CD4-positive, CD25-positive, alpha-beta regulatory T cell (primary cell): Measurements from ENCODE around the gene LRRC49. TPM values are rescaled to one million over a fixed set of nuclear protein-coding genes. Genes with fewer than 3 reads are reported as not detected.

Source experiments
- ATAC-seq, 2 donors: fragments of 150-1000 bp; cut with Tn5 transposase; one replicate each; pipeline ENCODE4 v1.10.0; 2021; ENCODE audit warnings: low read depth in 2 of 2, moderate number of reproducible peaks in 2 of 2, moderate library complexity in 1 of 2
- DNase-seq, 3 donors: peaks; one replicate each; pipeline versions ENCODE4 v3.0.0 to v3.0.0-alpha.2; 2012 to 2022; ENCODE audit warnings: mixed read lengths in 1 of 3
- H3K27ac ChIP-seq: one replicate; pipeline ENCODE4 v1.7.0; 2013; ENCODE audit warnings: mild to moderate bottlenecking, low read length; ENCODE audit not compliant: insufficient read depth, poor library complexity, severe bottlenecking
- H3K27me3 ChIP-seq: one replicate; pipeline ENCODE4 v1.7.0; 2013; ENCODE audit warnings: low read length; ENCODE audit not compliant: control insufficient read depth, insufficient read depth
- H3K36me3 ChIP-seq: one replicate; pipeline ENCODE4 v1.7.0; 2013; ENCODE audit warnings: mild to moderate bottlenecking, low read length, moderate library complexity; ENCODE audit not compliant: control insufficient read depth, insufficient read depth
- H3K4me1 ChIP-seq: 2 replicates; pipeline ENCODE4 v1.7.0; 2013; ENCODE audit warnings: mild to moderate bottlenecking, low read length; ENCODE audit not compliant: insufficient read depth, control insufficient read depth, poor library complexity, severe bottlenecking
- H3K4me3 ChIP-seq: one replicate; pipeline ENCODE4 v1.7.0; 2013; ENCODE audit warnings: low read depth, mild to moderate bottlenecking, low read length, moderate library complexity
- H3K9me3 ChIP-seq, 2 experiments: 1 replicate in 1 of 2; 2 replicates in 1 of 2; pipeline ENCODE4 v1.7.0; 2013; ENCODE audit warnings: low read length in 2 of 2, mild to moderate bottlenecking in 1 of 2, moderate library complexity in 1 of 2; ENCODE audit not compliant: control insufficient read depth in 2 of 2
- H3K27ac Mint-ChIP-seq, 3 donors: one replicate each; pipeline ENCODE4 v1.8.0; 2020 to 2022; ENCODE audit warnings: mild to moderate bottlenecking in 3 of 3, mixed read lengths in 3 of 3, moderate library complexity in 2 of 3
- H3K27me3 Mint-ChIP-seq: one replicate; pipeline ENCODE4 v1.8.0; 2022; ENCODE audit warnings: mild to moderate bottlenecking, mixed read lengths
- H3K36me3 Mint-ChIP-seq: one replicate; pipeline ENCODE4 v1.8.0; 2020; ENCODE audit warnings: mixed read lengths
- H3K4me1 Mint-ChIP-seq, 4 donors: one replicate each; pipeline ENCODE4 v1.8.0; 2020 to 2022; ENCODE audit warnings: mixed read lengths in 4 of 4, mild to moderate bottlenecking in 1 of 4
- H3K4me3 Mint-ChIP-seq, 4 donors: one replicate each; pipeline ENCODE4 v1.8.0; 2020 to 2022; ENCODE audit warnings: mild to moderate bottlenecking in 4 of 4, mixed read lengths in 4 of 4, moderate library complexity in 3 of 4
- H3K9me3 Mint-ChIP-seq, 7 donors: one replicate each; pipeline ENCODE4 v1.8.0; 2020 to 2022; ENCODE audit warnings: mixed read lengths in 7 of 7, mild to moderate bottlenecking in 3 of 7, moderate library complexity in 2 of 7
- polyA plus RNA-seq, 4 donors: library from polyadenylated mRNA; unstranded; fragments of 300-500 nt; fragmentation: Illumina TruSeq; gene quantifications; one replicate each; pipeline ENCODE4 v1.2.3, GENCODE V29; 2021
- total RNA-seq: library from RNA; stranded (reverse); gene quantifications from one replicate; pipeline ENCODE4 v1.2.3, GENCODE V29; 2022

The LRRC49 gene
- total and polyA plus RNA-seq, 5 donors from 2014 or later, result 0.34 TPM; not detected in 4

GRCh38 chr15:71060983-71061382 lies 168.4 kb downstream of the LRRC49 start:
- no peak overlapping the region for H3K4me3 ChIP-seq
- no peaks in the 10 kb centered on the region for H3K27me3 ChIP-seq
- peaks cover 15% of the 10 kb centered on the region for H3K27me3 Mint-ChIP-seq
- no peaks in the 10 kb centered on the region for H3K36me3 ChIP-seq
- H3K4me1 Mint-ChIP-seq, result no peaks in the 10 kb centered on the region
- no peaks in the 10 kb centered on the region for H3K4me1 ChIP-seq
- ATAC-seq (no peak), DNase-seq (no peak)
- peaks cover 0 to 6% of the 10 kb centered on the region in 2 experiments for H3K9me3 ChIP-seq
- H3K9me3 Mint-ChIP-seq, result peaks cover 0 to 5% (median 2%) of the 10 kb centered on the region in 7 donors
- H3K27ac Mint-ChIP-seq, result no peak overlapping the region
- no peak overlapping the region for H3K4me3 Mint-ChIP-seq
- no peaks in the 10 kb centered on the region for H3K36me3 Mint-ChIP-seq
- H3K27ac ChIP-seq, result no peak overlapping the region

GRCh38 chr15:71066983-71067382 lies 174.4 kb downstream of the LRRC49 start:
- Mint-ChIP-seq H3K36me3 (no peaks in the 10 kb centered on the region), H3K27me3 (peaks cover 6% of the 10 kb centered on the region), H3K27ac (no peak overlapping the region), H3K9me3 (peaks cover 0 to 6% (median 0%) of the 10 kb centered on the region in 7 donors), H3K4me1 (no peaks in the 10 kb centered on the region), H3K4me3 (no peak overlapping the region)
- Histone ChIP-seq H3K27ac (no peak overlapping the region), H3K4me1 (no peaks in the 10 kb centered on the region), H3K36me3 (no peaks in the 10 kb centered on the region), H3K4me3 (no peak overlapping the region), H3K9me3 (no peaks in the 10 kb centered on the region), H3K27me3 (peaks cover 5% of the 10 kb centered on the region)
- DNase-seq, result no peak
- no peak for ATAC-seq

- Histone ChIP-seq H3K27me3 (peaks cover 5% of the 10 kb centered on the region), H3K4me3 (no peak overlapping the region), H3K27ac (no peak overlapping the region), H3K36me3 (no peaks in the 10 kb centered on the region), H3K9me3 (no peaks in the 10 kb centered on the region), H3K4me1 (no peaks in the 10 kb centered on the region)
- ATAC-seq (no peak), DNase-seq (no peak)
- Mint-ChIP-seq H3K4me3 (no peak overlapping the region), H3K9me3 (peaks cover 0 to 6% (median 0%) of the 10 kb centered on the region in 7 donors), H3K27ac (no peak overlapping the region), H3K4me1 (no peaks in the 10 kb centered on the region), H3K36me3 (no peaks in the 10 kb centered on the region), H3K27me3 (no peaks in the 10 kb centered on the region)
Measured at GRCh38 chr15:71069693-71070092, 177.1 kb downstream of the LRRC49 start.

GRCh38 chr15:71071529-71071928 lies 178.9 kb downstream of the LRRC49 start:
- Mint-ChIP-seq H3K4me3 (no peak overlapping the region), H3K27me3 (no peaks in the 10 kb centered on the region), H3K27ac (no peak overlapping the region)

GRCh38 chr15:71072423-71072822 lies 179.8 kb downstream of the LRRC49 start:
- H3K36me3 ChIP-seq, result no peaks in the 10 kb centered on the region
- H3K4me3 Mint-ChIP-seq, result no peak overlapping the region
- no peaks in the 10 kb centered on the region for H3K27me3 Mint-ChIP-seq
- no peaks in the 10 kb centered on the region for H3K9me3 ChIP-seq
- no peak overlapping the region for H3K27ac ChIP-seq
- no peak overlapping the region for H3K27ac Mint-ChIP-seq
- no peaks in the 10 kb centered on the region for H3K4me1 Mint-ChIP-seq
- H3K9me3 Mint-ChIP-seq, result peaks cover 0 to 6% (median 0%) of the 10 kb centered on the region in 7 donors
- H3K27me3 ChIP-seq, result peaks cover 3% of the 10 kb centered on the region
- no peak overlapping the region for H3K4me3 ChIP-seq
- ATAC-seq (no peak), DNase-seq (no peak)
- no peaks in the 10 kb centered on the region for H3K4me1 ChIP-seq
- no peaks in the 10 kb centered on the region for H3K36me3 Mint-ChIP-seq

More at GRCh38 chr15:71071529-71071928, 178.9 kb downstream of the LRRC49 start:
- Histone ChIP-seq H3K36me3 (no peaks in the 10 kb centered on the region), H3K4me1 (no peaks in the 10 kb centered on the region), H3K27me3 (peaks cover 5% of the 10 kb centered on the region), H3K27ac (no peak overlapping the region), H3K9me3 (no peaks in the 10 kb centered on the region), H3K4me3 (no peak overlapping the region)
- DNase-seq, result no peak
- no peaks in the 10 kb centered on the region for H3K4me1 Mint-ChIP-seq
- H3K9me3 Mint-ChIP-seq, result peaks cover 0 to 6% (median 0%) of the 10 kb centered on the region in 7 donors
- no peak for ATAC-seq
- H3K36me3 Mint-ChIP-seq, result no peaks in the 10 kb centered on the region

GRCh38 chr15:71078506-71079207 lies 186.0 kb downstream of the LRRC49 start:
- no peak overlapping the region for H3K27ac Mint-ChIP-seq
- DNase-seq, result no peak
- H3K4me1 Mint-ChIP-seq, result no peaks in the 10 kb centered on the region
- Histone ChIP-seq H3K27me3 (no peaks in the 10 kb centered on the region), H3K4me1 (no peaks in the 10 kb centered on the region), H3K36me3 (no peaks in the 10 kb centered on the region), H3K4me3 (no peak overlapping the region), H3K9me3 (no peaks in the 10 kb centered on the region), H3K27ac (no peak overlapping the region)
- peaks cover 0 to 7% (median 2%) of the 10 kb centered on the region in 7 donors for H3K9me3 Mint-ChIP-seq
- no peaks in the 10 kb centered on the region for H3K36me3 Mint-ChIP-seq
- H3K27me3 Mint-ChIP-seq, result no peaks in the 10 kb centered on the region
- H3K4me3 Mint-ChIP-seq, result no peak overlapping the region
- no peak for ATAC-seq

- Histone ChIP-seq H3K4me1 (no peaks in the 10 kb centered on the region), H3K27me3 (no peaks in the 10 kb centered on the region), H3K27ac (no peak overlapping the region), H3K9me3 (no peaks in the 10 kb centered on the region), H3K36me3 (no peaks in the 10 kb centered on the region), H3K4me3 (no peak overlapping the region)
- Mint-ChIP-seq H3K4me1 (no peaks in the 10 kb centered on the region), H3K27ac (no peak overlapping the region), H3K9me3 (peaks cover 0 to 7% (median 2%) of the 10 kb centered on the region in 7 donors), H3K4me3 (no peak overlapping the region), H3K36me3 (no peaks in the 10 kb centered on the region), H3K27me3 (no peaks in the 10 kb centered on the region)
- no peak for ATAC-seq
- no peak for DNase-seq
Measured at GRCh38 chr15:71079208-71080044, 186.8 kb downstream of the LRRC49 start.
